ENCODE data around the gene HTT. TPM values are rescaled to one million over a fixed set of nuclear protein-coding genes. Genes with fewer than 3 reads are reported as not detected.

Gene HTT
- total and polyA plus RNA-seq, 2 of the 8 experiments (the other 6 are each of a cell fraction or from before 2014, with no cell fraction given): 24.0 to 71.0 TPM

DNA sequence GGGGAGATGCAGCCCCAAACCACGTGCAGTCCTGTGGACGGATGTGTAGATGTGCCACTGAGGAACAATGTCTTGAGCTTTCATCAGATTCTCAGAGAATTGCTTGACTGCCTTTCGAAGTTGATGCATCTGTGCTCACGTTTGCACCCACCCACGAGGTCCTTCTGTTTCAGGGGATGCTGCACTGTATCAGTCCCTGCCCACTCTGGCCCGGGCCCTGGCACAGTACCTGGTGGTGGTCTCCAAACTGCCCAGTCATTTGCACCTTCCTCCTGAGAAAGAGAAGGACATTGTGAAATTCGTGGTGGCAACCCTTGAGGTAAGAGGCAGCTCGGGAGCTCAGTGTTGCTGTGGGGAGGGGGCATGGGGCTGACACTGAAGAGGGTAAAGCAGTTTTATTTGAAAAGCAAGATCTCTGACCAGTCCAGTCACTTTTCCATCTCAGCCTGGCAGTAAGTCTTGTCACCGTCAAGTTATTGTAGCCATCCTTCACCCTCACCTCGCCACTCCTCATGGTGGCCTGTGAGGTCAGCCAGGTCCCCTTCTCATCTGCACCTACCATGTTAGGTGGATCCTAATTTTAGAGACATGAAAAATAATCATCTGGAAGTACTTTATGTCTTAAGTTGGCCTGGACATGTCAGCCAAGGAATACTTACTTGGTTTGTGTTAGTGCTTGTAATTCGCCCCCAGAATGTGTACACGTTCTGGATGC is 138.1 kb downstream of the HTT start (continued):
- TF ChIP-seq CHD2 (IDR thresholded peaks at IDR 0.05; ENCODE audit: low read length): no peak
- TF ChIP-seq USF2 (IDR thresholded peaks at IDR 0.05; ENCODE audit: low read length): no peak
- no peak for TF ChIP-seq ZNF274 (IDR thresholded peaks at IDR 0.05; ENCODE audit: borderline replicate concordance, extremely low read depth, low read length)
- TF ChIP-seq EP300 (IDR thresholded peaks at IDR 0.05; ENCODE audit: borderline replicate concordance in 1 of 2, low read depth in 2 of 2, low read length in 2 of 2): no peak
- no peak for TF ChIP-seq SIX5 (IDR thresholded peaks at IDR 0.05; ENCODE audit: low read depth, low read length)
- TF ChIP-seq, protein P1, sequence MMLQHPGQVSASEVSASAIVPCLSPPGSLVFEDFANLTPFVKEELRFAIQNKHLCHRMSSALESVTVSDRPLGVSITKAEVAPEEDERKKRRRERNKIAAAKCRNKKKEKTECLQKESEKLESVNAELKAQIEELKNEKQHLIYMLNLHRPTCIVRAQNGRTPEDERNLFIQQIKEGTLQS (IDR thresholded peaks at IDR 0.05; ENCODE audit: insufficient read depth, low read depth, low read length): no peak
